T-helper 22 cell (primary cell): ENCODE data around the gene CEACAM3.

ENCODE experiments used
- DNase-seq: peaks from one replicate; pipeline ENCODE4 v3.0.0-alpha.2; 2020; ENCODE audit warnings: low read depth

Gene CEACAM3

DNA sequence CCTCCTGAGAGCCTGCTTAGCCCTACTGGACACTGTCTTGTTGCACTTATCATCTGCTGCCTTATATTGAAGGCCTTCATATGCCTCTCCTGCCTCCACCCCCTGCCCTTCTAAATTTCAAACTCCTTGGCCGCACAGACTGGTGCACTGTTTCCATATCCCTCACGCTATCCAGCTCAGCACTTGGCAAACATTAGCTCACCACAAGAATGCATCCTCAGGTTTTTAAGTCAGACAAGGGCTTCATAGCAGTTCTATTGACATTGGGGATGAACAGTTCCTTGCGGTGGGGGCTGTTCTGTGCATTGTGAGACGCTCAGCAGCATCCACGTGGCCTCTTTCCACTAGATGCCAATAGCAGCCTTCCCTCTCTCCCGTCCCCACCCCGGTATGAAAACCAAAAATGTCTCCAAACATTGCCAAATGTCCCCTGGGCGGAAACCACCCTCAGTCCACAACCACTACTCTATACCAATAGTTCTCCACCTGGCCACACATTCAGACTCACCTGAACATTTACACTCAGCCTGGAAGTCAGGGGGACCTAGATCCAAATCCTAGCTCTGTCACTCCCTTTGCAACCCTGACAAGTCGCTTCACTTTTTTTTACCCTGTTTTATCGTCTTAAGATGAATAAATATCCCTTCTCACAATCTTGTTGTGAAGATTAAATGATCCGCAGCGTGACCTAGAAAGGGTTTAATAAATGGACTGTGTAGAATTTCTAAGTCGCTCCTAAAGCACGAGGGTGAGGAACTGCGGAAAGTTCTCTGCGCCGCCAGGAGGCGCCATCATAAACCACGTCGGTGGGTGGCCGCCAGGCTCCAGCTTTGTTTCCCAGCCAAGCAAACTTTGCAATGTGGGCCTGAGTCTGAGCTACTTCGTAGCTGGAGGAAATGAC is 3.6 kb upstream of the CEACAM3 start:
- DNase-seq, result no peak

DNA sequence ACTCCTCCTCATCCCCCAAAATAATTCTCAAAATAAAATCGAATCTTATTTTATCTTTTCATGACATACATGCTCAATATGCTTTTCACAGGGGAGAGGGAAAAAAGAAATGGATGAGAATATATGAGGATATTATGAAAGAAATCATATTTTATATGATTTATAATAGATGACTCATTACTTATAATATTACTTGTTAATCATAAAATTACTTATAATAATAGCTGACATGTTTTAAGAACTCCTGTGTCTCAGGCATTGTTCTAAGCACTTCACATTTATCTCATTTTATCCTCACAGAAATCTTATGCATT is 3.0 kb upstream of the CEACAM3 start:
- DNase-seq, result no peak

DNA sequence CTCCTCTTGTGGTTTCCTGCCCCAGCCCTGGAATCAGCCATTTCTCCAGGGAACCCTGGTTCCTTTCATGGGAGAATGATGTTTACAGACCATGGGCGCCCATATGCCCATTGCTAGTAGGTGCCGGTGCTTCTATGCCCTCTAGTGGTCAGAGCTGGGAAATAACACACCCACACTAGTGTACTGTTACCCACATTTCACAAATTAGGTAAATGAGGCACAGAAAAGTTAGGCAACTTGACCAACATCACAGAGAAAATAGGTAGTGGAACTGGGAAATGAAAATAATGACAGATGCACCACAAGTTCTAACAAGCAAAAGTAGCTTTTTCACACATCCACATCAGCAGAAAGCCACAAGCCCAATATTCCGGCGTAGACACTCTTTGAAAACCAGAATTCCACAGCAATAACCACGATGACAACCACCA is 1.3 kb upstream of the CEACAM3 start:
- peak; percentile 10 for DNase-seq

DNA sequence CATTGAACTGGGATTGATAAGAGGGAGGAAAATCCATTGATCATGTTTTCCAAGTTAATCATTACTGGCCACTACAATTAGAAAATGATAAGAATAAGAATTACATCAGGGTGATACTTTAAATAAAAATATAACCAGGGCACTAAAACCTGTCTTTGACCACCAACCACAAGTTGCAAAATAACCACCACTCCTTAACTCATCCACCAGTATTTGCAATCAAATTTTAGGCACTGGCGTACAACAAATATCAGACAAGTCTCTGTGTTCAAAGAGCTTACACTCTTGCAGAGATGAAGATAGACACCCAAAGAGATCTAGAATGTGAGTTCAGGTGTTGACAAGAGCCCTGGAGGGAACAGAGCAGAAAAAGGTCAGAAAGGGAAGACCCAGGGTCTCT is 514 bp downstream of the CEACAM3 start:
- DNase-seq, result no peak

DNA sequence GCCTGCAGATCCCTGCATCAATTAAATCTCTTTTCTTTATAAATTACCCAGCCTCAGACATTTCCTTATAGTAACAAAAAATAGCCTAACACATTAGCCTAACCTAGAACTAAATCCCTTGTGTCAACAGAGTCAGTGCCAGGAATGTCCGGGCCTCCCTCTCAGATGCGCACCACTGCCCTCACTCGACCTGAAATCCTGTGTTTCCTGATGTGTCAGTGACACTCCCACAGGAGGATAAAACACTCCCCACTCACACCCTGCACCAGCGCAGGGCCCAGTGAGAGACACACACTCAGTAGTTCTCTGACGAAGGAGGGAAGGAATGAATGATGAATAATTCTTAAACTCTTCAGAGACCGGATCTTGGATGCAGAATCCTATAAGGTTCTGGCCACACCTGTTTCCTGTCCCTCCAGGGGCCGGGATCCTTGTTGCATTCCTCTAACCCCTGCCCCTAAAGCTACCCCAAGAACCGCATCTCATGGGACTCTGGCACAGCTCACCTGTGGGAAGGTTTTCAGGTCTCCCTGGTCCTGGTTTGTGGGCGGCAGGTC is 3.1 kb downstream of the CEACAM3 start:
- DNase-seq, result no peak

DNA sequence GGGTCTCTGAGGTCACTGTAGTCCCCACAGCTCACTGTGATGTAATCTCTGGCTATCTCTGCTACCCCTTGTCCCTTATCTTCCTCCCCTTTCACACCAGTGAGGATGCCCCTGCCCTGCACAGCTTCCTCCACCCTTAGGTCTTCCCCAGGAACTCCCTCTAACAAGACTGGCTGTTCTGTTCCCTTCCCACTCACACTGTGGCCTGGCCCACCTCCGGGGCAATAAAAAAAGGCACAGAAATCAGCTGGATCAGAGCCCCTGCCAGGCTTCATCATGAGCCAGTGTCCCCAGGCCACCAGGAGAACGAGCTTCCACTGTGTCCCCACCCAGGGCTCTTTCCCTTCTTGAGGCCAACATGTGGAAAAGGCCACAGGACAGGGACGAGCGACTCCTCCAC is 4.6 kb downstream of the CEACAM3 start:
- no peak for DNase-seq

DNA sequence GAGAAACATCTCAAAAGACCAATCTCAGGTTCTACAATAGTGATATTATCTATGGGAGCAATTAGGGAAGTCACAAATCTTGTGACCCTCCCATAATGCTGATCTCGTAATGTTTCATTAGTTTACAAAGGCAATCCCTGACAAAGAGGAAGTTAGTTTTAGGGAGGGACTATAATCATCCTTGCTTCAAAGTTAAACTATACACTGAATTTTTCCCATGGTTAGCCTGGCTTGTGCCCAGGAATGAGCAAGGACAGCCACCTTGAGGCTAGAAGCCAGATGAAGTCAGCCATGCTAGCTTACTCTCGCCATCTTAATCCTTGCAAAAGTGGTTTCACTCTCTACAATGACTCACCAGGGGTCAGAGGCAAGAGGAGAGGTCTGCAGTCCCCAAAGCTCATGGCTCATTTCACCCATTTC is 5.4 kb downstream of the CEACAM3 start:
- no peak for DNase-seq

DNA sequence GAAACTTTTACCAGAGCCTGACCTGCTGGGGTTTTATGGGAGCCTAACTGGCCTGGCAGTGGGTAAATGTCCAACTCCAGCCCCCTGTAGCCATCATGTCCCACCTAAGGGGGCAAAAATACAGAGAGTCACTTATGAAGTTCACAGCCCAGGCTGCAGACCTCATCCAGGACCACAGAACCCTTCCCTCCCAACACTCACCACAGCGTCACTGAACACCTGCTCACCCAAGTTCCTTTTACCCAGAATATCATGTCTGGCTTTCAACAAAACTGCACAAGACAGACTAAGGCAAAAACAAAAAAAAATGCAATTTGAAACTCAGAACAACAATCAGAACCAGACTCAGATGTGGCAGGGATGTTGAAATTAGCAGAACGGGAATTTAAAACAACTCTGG is 6.4 kb downstream of the CEACAM3 start:
- DNase-seq, result no peak

DNA sequence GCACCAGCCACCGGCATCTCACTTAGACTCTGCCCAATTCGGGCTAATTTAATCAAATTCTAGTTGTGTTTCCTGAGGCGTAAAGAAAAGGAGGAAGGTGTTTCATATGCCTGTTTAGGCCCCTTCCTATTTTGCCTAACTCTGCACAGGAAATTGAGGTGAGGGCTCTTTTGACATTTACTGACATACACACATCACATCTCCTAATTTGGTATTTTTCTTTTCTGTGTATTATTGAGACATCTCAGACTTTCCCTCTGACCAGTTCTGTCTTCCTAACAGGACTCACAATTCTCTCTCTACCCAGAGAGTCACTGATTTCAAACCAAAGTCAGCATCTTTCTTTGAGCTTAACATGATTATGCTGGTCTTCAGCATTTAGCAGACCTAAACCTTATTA is 7.9 kb downstream of the CEACAM3 start:
- DNase-seq, result no peak

DNA sequence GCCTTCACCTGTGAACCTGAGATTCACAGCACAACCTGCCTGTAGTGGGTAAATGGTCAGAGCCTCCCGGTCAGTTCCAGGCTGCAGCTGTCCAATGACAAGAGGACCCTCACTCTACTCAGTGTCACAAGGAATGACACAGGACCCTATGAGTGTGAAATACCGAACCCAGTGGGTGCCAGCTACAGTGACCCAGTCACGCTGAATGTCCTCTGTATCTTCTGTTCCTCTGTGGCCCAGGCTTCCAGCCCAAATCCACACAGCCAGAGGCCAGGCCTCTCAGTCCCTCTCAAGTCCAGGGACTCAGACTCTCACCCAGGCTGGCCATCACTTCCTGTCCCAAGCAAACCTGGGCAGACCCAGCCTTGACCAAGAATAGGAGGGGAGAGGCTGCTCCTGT is 10.8 kb downstream of the CEACAM3 start:
- DNase-seq, result no peak

DNA sequence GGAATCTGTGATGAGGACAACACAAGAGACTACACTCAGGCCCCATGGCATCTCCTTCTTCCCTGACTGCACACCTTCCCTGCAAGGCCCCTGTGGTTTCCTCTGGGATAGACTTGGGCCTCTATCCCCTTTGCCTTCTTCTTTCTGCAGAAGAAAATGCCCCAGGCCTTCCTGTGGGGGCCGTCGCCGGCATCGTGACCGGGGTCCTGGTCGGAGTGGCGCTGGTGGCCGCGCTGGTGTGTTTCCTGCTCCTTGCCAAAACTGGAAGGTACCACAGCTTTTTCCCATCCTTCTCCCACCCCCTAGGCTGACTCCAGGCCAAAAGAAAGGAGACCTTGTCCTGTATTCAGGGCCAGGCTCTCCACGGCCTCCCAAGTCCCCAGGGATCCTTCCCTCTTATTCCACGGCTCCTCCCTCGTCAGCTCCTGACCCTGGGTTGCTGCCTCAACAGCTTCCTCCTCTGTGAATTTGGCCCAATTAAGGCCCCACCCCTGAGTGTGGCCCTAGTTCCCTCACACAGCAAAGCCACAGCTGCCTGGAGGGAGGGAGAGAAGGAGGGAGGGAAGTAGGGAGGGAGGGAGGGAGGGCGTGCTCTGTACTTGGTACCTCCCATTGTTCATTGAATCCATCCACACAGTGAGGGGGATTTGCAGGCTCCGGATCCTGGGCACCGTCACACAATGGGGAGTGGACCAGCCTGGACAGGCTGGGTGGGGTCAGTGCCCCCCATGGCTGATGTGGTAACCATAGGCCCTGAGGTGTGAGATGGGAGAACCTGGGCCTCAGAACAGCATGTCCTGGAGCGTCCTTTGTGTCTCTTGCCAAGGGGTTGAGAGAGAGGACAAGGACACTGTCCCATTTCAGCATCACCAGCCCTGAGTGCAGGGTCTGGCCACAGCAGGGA is 12.5 kb downstream of the CEACAM3 start:
- no peak for DNase-seq

DNA sequence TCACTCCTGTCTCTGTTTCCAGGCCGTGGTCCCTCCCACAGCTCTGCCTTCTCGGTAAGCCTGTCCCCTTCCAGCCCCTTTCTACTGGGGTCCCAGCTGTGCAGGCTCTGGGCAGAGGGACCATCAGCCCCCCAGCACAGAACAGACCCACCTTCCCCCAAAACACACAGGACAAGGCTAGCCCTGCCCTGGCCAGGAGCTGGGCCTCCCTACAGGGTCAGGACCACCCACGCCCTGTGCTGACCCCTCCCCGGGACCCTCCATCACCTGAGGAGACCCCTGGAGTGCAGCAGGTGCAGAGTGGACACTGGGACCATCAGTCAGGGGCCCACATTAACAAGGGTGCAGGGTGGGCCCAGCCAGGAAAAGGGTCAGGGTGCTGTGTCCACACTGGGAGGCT is 13.9 kb downstream of the CEACAM3 start:
- DNase-seq, result no peak

DNA sequence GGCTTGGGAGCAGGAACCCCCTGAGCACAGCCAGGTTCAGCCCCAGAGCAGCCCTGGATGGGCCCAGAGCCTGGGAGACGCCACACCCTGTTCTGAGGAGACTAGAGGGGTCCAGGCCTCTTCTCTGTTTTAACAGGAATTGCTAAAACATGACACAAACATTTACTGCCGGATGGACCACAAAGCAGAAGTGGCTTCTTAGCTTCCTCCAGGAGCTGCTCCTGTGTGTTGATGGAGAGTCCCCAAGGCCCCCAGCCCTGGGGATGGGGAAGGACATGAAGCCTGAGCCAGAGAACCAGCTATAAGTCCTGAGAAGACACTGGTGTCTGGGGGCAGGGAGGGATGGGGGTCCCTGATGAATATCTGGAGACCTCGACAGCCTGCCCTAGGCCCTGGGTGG is 14.6 kb downstream of the CEACAM3 start:
- no peak for DNase-seq

DNA sequence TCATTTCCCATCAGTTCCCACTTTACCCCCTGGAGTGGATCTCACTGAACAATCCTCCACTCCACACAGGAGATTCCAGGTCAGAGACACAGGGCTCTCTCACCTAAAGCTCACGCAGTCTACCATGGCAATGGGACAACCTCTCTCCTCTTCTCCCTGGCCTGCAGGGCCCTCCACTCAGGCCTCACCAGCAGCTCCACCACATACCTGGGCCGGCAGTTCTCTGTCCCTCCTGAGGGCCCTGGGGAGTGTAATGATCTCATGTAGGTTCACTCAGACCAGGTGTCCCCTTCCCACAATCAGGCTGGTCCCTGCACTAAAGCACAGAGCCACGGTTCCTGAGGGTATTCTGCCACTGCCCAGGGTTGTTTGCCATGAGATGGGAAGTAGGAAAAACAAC is 15.6 kb downstream of the CEACAM3 start:
- no peak for DNase-seq

DNA sequence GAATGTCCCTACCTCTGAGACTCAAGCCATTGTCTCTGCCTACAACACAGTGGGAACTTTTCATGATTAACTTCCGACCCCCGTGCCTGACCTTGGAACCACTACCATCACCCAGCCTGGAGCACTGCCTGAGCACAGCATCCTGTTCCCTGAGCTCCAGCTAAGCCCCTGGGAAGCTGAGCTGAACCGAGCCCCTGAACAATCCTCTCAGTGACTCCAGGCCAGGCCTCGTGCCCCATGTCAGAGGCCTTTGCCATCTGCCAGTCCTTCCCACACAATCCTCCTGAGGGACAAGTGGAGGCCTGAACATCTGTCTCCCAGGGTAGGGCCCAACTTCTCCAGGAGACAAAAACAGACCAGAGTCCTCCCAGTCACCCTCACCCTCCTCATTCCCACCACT is 17.5 kb downstream of the CEACAM3 start:
- no peak for DNase-seq

DNA sequence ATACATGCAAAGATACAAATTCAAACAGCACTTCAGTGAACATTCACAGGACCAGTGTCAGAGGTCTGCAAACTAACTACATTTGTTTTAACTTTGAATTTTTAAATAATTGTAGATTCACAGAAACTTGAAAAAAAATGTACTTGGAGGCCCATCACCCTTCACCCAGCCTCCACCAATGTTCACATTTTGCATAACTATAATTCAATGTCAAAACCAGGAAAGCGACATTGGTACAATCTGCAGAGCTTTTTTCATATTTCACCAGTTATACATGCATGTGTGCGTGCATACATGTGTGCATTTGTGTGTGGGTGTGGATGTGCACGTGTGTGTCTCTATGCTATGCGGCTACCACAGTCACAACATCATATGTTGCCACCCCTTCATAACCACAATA is 18.9 kb downstream of the CEACAM3 start:
- DNase-seq, result no peak

DNA sequence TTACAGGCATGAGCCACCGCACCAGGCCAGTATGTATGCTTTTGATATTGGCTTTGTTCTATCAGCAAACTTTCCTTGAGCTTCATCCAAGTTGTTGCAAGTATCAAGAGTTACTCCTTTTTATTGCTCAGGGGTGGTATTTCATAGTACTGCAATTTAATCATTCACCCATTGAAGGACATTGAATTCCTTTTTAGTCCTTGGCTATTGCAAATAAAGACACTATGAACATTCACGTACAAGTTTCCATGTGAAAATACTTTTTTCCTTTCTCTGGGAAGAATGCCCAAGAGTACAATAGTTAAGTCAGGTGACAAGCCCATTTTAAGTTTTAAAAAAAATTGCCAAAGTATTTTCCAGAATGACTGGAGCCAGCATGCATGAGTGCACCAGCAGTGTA is 20.4 kb downstream of the CEACAM3 start:
- no peak for DNase-seq

DNA sequence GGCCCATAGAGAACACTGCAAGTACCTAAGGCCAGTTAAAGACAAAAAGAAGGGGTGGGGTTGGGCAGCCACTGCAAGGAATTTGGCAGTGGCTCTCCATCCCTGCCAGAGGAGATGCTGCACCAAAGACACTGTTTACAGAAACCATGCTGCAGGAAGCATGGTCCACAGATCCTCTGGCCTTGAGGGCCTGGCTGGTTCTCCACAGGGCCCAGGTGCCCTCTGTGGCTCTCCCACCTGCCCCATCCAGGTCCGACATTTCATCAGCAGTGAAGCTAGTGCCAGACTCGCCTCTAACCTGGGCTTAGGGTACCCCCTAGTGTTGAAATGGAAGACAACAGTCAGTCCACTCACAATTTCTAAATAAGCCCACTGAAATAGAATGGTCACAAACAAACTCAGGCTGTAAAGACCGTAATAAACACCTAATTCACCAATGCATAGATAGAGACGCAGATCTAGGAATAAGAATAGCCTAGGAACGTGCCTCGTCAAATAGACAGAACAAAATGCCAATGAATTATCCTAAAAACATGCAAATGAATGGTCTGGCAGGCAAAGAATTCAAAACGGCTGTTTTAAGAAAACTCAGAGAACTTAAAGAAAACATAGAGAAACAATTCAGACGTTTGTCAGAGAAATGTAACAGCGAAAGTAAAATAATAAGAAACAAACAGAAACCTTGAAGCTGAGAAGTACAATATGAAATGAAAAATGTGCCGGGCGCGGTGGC is 24.8 kb downstream of the CEACAM3 start:
- DNase-seq, result no peak

DNA sequence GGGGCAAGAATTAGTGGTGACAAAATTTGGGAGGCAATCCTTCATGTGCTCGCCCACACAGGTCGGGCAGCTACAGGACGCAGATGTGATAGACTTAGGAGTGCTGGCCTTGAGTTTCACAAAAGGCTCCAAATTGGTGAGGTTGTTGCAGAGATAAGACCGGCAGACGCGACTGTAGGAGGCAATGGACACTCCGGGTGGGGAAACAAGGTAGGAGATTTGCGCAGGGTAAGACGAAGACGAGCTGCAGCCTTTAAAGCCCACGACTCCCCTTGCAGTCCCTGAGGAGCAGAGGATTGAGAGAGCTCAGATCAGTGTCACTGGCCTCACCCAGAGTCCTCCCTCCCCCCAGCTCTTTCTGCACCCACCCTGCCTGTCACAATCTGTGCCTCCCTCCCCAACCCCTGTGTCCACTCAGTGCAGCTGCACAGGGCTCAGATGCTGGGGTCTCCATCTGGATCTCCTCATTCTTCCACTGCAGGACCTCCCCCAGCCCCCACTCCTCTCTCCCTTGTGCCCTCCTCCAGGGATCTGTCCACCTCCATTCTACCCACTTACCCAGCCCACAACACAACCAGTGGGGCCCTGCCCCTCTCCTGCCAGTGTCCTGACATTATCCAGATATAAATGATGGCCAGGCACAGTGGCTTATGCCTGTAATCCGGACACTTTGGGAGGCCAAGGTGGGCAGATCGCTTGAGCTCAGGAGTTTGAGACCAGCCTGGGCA is 41.8 kb downstream of the CEACAM3 start:
- no peak for DNase-seq

DNA sequence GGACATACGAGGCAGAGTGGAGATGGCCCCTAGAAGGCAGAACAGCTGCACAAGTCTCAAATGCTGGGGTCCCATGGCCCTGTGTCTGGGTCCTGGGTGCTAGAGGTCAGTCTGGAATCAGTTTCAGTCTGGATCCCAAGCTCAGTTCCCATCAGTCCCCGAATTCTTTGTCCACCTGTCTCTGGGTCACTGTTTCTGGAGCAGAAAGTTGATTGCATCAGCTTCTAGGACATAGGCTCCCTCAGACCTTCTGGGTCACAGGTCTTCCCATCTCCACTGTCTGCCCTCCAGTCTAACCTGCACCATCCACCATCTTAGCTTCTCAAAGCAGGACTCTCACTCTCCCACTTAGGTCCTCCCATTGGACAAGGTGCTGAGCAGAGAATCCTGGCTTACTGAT is 42.8 kb downstream of the CEACAM3 start:
- DNase-seq, result no peak

DNA sequence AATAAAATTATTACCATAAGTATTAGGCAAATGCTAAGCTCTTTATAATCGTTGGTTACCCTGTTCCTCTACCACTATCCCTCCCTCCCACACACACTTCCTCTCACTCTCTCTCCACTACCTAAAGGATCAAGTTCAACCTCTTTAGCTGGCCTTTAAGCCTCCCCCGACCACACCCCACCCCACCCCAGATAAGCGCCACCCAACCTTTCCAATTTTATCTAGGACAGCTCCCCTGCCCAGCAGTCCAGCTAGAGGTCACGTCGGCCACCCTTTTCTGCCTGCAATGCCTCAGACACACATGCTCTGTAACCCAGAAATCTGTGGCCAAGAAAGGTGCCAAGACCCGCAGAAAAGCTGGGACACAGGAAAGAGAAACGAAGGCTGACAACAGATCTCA is 47.0 kb downstream of the CEACAM3 start:
- DNase-seq, result no peak

DNA sequence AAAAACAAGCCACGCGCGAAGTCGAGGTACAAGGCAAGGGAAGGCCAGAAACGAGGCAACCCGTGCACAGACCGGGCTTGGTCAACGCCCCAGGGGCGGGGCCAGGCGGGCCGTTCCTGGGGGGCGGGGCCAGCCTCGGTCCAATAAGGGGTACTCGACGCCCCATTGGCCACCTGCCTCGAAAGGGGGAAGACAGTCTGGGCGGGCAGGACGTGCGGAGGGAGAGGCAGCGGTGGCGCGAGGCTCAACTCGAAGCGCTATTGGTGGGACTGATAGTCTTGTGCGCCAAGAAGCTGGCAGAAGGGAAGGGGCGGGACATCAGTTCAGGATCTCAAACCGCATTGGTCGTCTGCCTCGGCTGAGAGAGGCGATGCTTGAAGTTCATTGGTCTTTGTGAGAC is 48.2 kb downstream of the CEACAM3 start, which contains the start of gene LYPD4:
Gene LYPD4 (minus strand): TSS at position 83 of the 400 bp plus-strand sequence. CDS start 5,398 bp downstream, outside the sequence.
- DNase-seq, result no peak
